GM23338 (cell line): ENCODE data around the gene CNTN1.

ENCODE experiments used
- EZH2 ChIP-seq: fragments of 200-600 bp; sonication (generic); IDR thresholded peaks from one replicate; pipeline ENCODE4 v1.8.0; 2017; ENCODE audit warnings: antibody characterized with exemption, mild to moderate bottlenecking, low read depth; ENCODE audit not compliant: unreplicated experiment
- EZH2phosphoT487 ChIP-seq: fragments of 200-600 bp; sonication (generic); IDR thresholded peaks from one replicate; pipeline ENCODE4 v1.8.1; 2018; ENCODE audit warnings: antibody characterized with exemption; ENCODE audit not compliant: unreplicated experiment
- POLR2AphosphoS5 ChIP-seq: IDR thresholded peaks from 2 replicates; pipeline ENCODE4 v1.6.1; 2016; ENCODE audit warnings: antibody characterized with exemption, low read depth
- ZNF331 ChIP-seq: fragments of 250-450 bp; sonication (Bioruptor Pico); IDR thresholded peaks from 2 replicates; pipeline ENCODE4 v1.5.0; 2020; ENCODE audit warnings: low read depth, mild to moderate bottlenecking, moderate library complexity
- TF ChIP-seq, protein P1 (sequence below), 2 experiments: fragments of 200-600 bp in 1 of 2; sonication (generic) in 1 of 2; conservative IDR thresholded peaks; 2 replicates each; pipeline versions ENCODE4 v1.5.1 to v1.6.1; 2016 to 2017; ENCODE audit warnings: antibody characterized with exemption in 2 of 2, low read depth in 2 of 2, mild to moderate bottlenecking in 2 of 2, moderate library complexity in 1 of 2

DNA sequence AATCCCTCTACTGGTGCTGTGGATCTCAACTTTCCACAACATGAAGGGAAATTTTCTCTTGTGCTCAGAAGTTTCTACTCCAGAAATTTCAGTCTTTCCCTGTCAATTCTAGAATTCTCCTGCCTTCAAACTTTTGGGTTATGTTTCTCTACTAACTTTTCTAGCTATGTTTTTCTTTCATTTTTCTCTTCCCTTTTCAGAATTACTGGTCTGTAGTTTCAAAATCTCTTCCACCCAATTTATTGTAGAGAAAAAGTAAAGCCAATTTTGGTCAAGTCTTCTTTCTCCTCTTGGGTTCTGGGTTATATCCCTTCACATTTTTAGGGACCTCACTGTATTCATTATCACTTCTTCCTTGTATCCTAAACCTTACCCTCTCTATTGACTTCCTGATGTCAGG, 18.9 kb downstream of the CNTN1 start:
- TF ChIP-seq, protein P1, sequence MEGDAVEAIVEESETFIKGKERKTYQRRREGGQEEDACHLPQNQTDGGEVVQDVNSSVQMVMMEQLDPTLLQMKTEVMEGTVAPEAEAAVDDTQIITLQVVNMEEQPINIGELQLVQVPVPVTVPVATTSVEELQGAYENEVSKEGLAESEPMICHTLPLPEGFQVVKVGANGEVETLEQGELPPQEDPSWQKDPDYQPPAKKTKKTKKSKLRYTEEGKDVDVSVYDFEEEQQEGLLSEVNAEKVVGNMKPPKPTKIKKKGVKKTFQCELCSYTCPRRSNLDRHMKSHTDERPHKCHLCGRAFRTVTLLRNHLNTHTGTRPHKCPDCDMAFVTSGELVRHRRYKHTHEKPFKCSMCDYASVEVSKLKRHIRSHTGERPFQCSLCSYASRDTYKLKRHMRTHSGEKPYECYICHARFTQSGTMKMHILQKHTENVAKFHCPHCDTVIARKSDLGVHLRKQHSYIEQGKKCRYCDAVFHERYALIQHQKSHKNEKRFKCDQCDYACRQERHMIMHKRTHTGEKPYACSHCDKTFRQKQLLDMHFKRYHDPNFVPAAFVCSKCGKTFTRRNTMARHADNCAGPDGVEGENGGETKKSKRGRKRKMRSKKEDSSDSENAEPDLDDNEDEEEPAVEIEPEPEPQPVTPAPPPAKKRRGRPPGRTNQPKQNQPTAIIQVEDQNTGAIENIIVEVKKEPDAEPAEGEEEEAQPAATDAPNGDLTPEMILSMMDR (conservative IDR thresholded peaks at IDR 0.05; ENCODE audit: low read depth in 2 of 2), result no peak
- no peak for TF ChIP-seq POLR2AphosphoS5
- no peak for TF ChIP-seq EZH2phosphoT487
- TF ChIP-seq EZH2, result no peak
- TF ChIP-seq ZNF331 (CRISPR knock-in tag), result no peak
